ENCODE data around the gene PAM16.

The PAM16 gene

GRCh38 chr16:4370570-4371356, 19.6 kb upstream of the PAM16 start:
- no peak for DNase-seq

- no peak for DNase-seq
Observed at GRCh38 chr16:4370151-4370550, 19.0 kb upstream of the PAM16 start.

- no peak for DNase-seq
Observed at GRCh38 chr16:4369007-4369733, 18.0 kb upstream of the PAM16 start.

- DNase-seq, result no peak
Observed at GRCh38 chr16:4367393-4367856, 16.3 kb upstream of the PAM16 start.

GRCh38 chr16:4366016-4366415, 14.9 kb upstream of the PAM16 start:
- no peak for DNase-seq

- DNase-seq, result no peak
Observed at GRCh38 chr16:4365615-4366014, 14.5 kb upstream of the PAM16 start.

- DNase-seq, result no peak
Observed at GRCh38 chr16:4365014-4365406, 13.9 kb upstream of the PAM16 start.

- DNase-seq, result no peak
Observed at GRCh38 chr16:4364196-4365013, 13.3 kb upstream of the PAM16 start.

GRCh38 chr16:4362476-4363135, 11.5 kb upstream of the PAM16 start:
- no peak for DNase-seq

GRCh38 chr16:4361944-4362311, 10.8 kb upstream of the PAM16 start:
- DNase-seq, result no peak

- DNase-seq, result no peak
Observed at GRCh38 chr16:4361033-4361943, 10.2 kb upstream of the PAM16 start.

- DNase-seq, result no peak
Observed at GRCh38 chr16:4360538-4361021, 9.5 kb upstream of the PAM16 start.

- DNase-seq, result no peak
Observed at GRCh38 chr16:4359914-4360313, 8.8 kb upstream of the PAM16 start.

- no peak for DNase-seq
Observed at GRCh38 chr16:4358831-4359561, 7.9 kb upstream of the PAM16 start.

- DNase-seq, result no peak
Observed at GRCh38 chr16:4358236-4358635, 7.1 kb upstream of the PAM16 start.

GRCh38 chr16:4356820-4357219, 5.7 kb upstream of the PAM16 start:
- DNase-seq, result no peak

GRCh38 chr16:4354512-4355409, 3.6 kb upstream of the PAM16 start:
- DNase-seq, result no peak

- no peak for DNase-seq
Observed at GRCh38 chr16:4353675-4354074, 2.6 kb upstream of the PAM16 start.

GRCh38 chr16:4352843-4353242, 1.7 kb upstream of the PAM16 start:
- no peak for DNase-seq

GRCh38 chr16:4351880-4352279, 759 bp upstream of the PAM16 start:
- DNase-seq, result no peak

Measured in NCI-H2107 (cell line).